HCT116 (cell line): Measurements from ENCODE around the gene FAM216B. TPM values are rescaled to one million over a fixed set of nuclear protein-coding genes. Genes with fewer than 3 reads are reported as not detected.

Experiments
- ATAC-seq: fragments of 200-7000 bp; cut with Tn5 transposase; 2 replicates; pipeline ENCODE4 v1.9.1; 2020; ENCODE audit warnings: mild to moderate bottlenecking, moderate library complexity
- BruUV-seq: library from RNA; stranded (reverse); fragments of 400-500 nt; replicated peaks from 2 replicates; lab custom pipeline; 2021; lab: Mats Ljungman, UMichigan
- CTCF ChIA-PET: fragments of 300-600 bp; sonication (Branson Sonifier 250); formaldehyde crosslinking; loops from one replicate; lab custom pipeline; 2021; ENCODE audit warnings: antibody characterized with exemption; lab: Charles Lee
- POLR2A ChIA-PET: fragments of 300-600, 350-600 bp; sonication (Branson Sonifier 250); formaldehyde crosslinking; loops from one replicate; lab custom pipeline; 2021; ENCODE audit warnings: antibody characterized with exemption; lab: Charles Lee
- RAD21 ChIA-PET, 2 experiments: fragments of 300-600 bp; sonication (Branson Sonifier 250); formaldehyde crosslinking; loops; one replicate each; lab custom pipeline; 2023; ENCODE audit warnings: low total read pairs in 2 of 2; ENCODE audit not compliant: uncharacterized antibody in 2 of 2, unreplicated experiment in 2 of 2, low non-redundant PET in 1 of 2; lab: Charles Lee
- DNase-seq: peaks from one replicate; pipeline ENCODE4 v3.0.0-alpha.2; 2010; ENCODE audit warnings: low read depth, low spot score
- H2AFZ ChIP-seq: fragments of 200-600 bp; shearing (Covaris generic), sonication (generic); 2 replicates; pipeline ENCODE4 v1.6.1; 2017; ENCODE audit warnings: low read depth, mixed run types, mixed read lengths, antibody characterized with exemption, low read length; ENCODE audit not compliant: poor library complexity, severe bottlenecking
- H3K27ac ChIP-seq: 2 replicates; pipeline ENCODE4 v1.5.1; 2012; ENCODE audit warnings: low read depth, low read length
- H3K27me3 ChIP-seq: fragments of 200-600 bp; sonication (generic); 2 replicates; pipeline ENCODE4 v1.6.1; 2016; ENCODE audit warnings: mixed run types, low read length, mixed read lengths; ENCODE audit not compliant: insufficient read depth
- H3K36me3 ChIP-seq, 2 experiments: fragments of 200-500 bp in 1 of 2; fragments of 200-600 bp in 1 of 2; sonication (Bioruptor generic) in 1 of 2; sonication (generic) in 1 of 2; 2 replicates each; pipeline versions ENCODE4 v1.5.1 to v1.6.1; 2014 to 2016; ENCODE audit warnings: low read length in 2 of 2, inconsistent platforms in 1 of 2, mixed read lengths in 1 of 2, mixed run types in 1 of 2; ENCODE audit not compliant: insufficient read depth in 2 of 2, control insufficient read depth in 1 of 2
- H3K4me1 ChIP-seq, 2 experiments: fragments of 200-600 bp in 1 of 2; sonication (generic) in 1 of 2; 2 replicates each; pipeline versions ENCODE4 v1.5.1 to v1.6.1; 2012 to 2017; ENCODE audit warnings: low read length in 2 of 2, inconsistent platforms in 1 of 2, mild to moderate bottlenecking in 1 of 2, mixed read lengths in 1 of 2, mixed run types in 1 of 2, moderate library complexity in 1 of 2; ENCODE audit not compliant: insufficient read depth in 2 of 2, control insufficient read depth in 1 of 2
- H3K4me2 ChIP-seq: fragments of 200-600 bp; sonication (generic); 2 replicates; pipeline ENCODE4 v1.6.1; 2017; ENCODE audit warnings: mixed run types, low read length, mixed read lengths
- H3K4me3 ChIP-seq, 2 experiments: fragments of 200-600 bp in 1 of 2; sonication (generic) in 1 of 2; replicated peaks in 1 of 2; 2 replicates each; pipeline ENCODE4 v1.5.1; 2011 to 2016; ENCODE audit warnings: low read length in 2 of 2, control low read depth in 1 of 2, low read depth in 1 of 2, mild to moderate bottlenecking in 1 of 2, mixed read lengths in 1 of 2, mixed run types in 1 of 2
- H3K79me2 ChIP-seq: fragments of 200-600 bp; sonication (generic); 2 replicates; pipeline ENCODE4 v1.6.1; 2017; ENCODE audit warnings: mild to moderate bottlenecking, mixed run types, low read length, moderate library complexity, mixed read lengths; ENCODE audit not compliant: insufficient read depth
- H3K9ac ChIP-seq: fragments of 200-600 bp; sonication (generic); 2 replicates; pipeline ENCODE4 v1.6.1; 2016; ENCODE audit warnings: low read length, mixed read lengths
- H3K9me2 ChIP-seq: fragments of 200-600 bp; sonication (generic), shearing (Covaris generic); 2 replicates; pipeline ENCODE4 v1.6.1; 2017; ENCODE audit warnings: mixed run types, mild to moderate bottlenecking, moderate library complexity; ENCODE audit not compliant: insufficient read depth
- H3K9me3 ChIP-seq, 2 experiments: fragments of 200-500 bp in 1 of 2; fragments of 200-600 bp in 1 of 2; sonication (Bioruptor generic) in 1 of 2; sonication (generic) in 1 of 2; 2 replicates each; pipeline ENCODE4 v1.6.1; 2014 to 2017; ENCODE audit warnings: low read length in 2 of 2, mixed read lengths in 2 of 2, inconsistent platforms in 1 of 2, low read depth in 1 of 2, mild to moderate bottlenecking in 1 of 2, mixed run types in 1 of 2, moderate library complexity in 1 of 2; ENCODE audit not compliant: control insufficient read depth in 1 of 2, insufficient read depth in 1 of 2
- H4K20me1 ChIP-seq: fragments of 200-600 bp; sonication (generic), shearing (Covaris generic); 2 replicates; pipeline ENCODE4 v1.6.1; 2017; ENCODE audit warnings: mixed run types, mild to moderate bottlenecking, moderate library complexity; ENCODE audit not compliant: insufficient read depth
- CBX3 ChIP-seq: IDR thresholded peaks from 2 replicates; pipeline ENCODE4 v1.6.1; 2012; ENCODE audit warnings: low read depth
- CEBPB ChIP-seq: IDR thresholded peaks from 2 replicates; pipeline ENCODE4 v1.6.1; 2012; ENCODE audit warnings: low read depth
- EGR1 ChIP-seq: IDR thresholded peaks from 2 replicates; pipeline ENCODE4 v1.6.1; 2012; ENCODE audit warnings: low read depth
- ELF1 ChIP-seq: IDR thresholded peaks from 2 replicates; pipeline ENCODE4 v1.6.1; 2012; ENCODE audit warnings: low read depth, borderline replicate concordance
- EZH2 ChIP-seq: fragments of 200-600 bp; sonication (generic); IDR thresholded peaks from 2 replicates; pipeline ENCODE4 v1.6.1; 2017; ENCODE audit warnings: antibody characterized with exemption, mixed run types
- RAD21 ChIP-seq: IDR thresholded peaks from 2 replicates; pipeline ENCODE4 v1.6.1; 2012; ENCODE audit warnings: low read depth, mild to moderate bottlenecking
- SIN3A ChIP-seq: IDR thresholded peaks from 2 replicates; pipeline ENCODE4 v1.6.1; 2012; ENCODE audit warnings: low read depth
- SP1 ChIP-seq: IDR thresholded peaks from 2 replicates; pipeline ENCODE4 v1.6.1; 2012; ENCODE audit warnings: low read depth
- TCF7L2 ChIP-seq: IDR thresholded peaks from 2 replicates; pipeline ENCODE4 v1.7.0; 2011; ENCODE audit warnings: borderline replicate concordance, inconsistent platforms; ENCODE audit not compliant: insufficient read depth, insufficient read length; ENCODE audit errors: extremely low read depth
- ZFX ChIP-seq: fragments of 450-650 bp; IDR thresholded peaks from 2 replicates; pipeline ENCODE4 v1.6.1; 2017
- intact Hi-C: fragments of 100-400 bp; cut with micrococcal nuclease; formaldehyde crosslinking; loops from 2 replicates; pipeline ENCODE4 v1.10.0; 2022
- total RNA-seq: library from RNA; stranded (reverse); gene quantifications from one replicate; pipeline ENCODE4 v1.2.1, GENCODE V29; 2021; ENCODE audit not compliant: unreplicated experiment
- TF ChIP-seq, protein P1 (sequence below), 3 experiments: fragments of 200-600 bp in 1 of 3; sonication (generic) in 1 of 3; IDR thresholded peaks in 2 of 3; conservative IDR thresholded peaks in 1 of 3; 2 replicates each; pipeline ENCODE4 v1.5.1; 2012 to 2017; ENCODE audit warnings: low read depth in 2 of 3, low read length in 2 of 3, antibody characterized with exemption in 1 of 3, borderline replicate concordance in 1 of 3, control low read depth in 1 of 3, mild to moderate bottlenecking in 1 of 3, mixed read lengths in 1 of 3, mixed run types in 1 of 3, moderate library complexity in 1 of 3; ENCODE audit not compliant: insufficient read depth in 1 of 3

Gene FAM216B
- total RNA-seq, 1 experiment from 2014 or later, result not detected

GRCh38 chr13:42757678-42758420 lies 23.5 kb upstream of the FAM216B start (continued):
- TF ChIP-seq EGR1, result no peak
- TF ChIP-seq SP1, result no peak
- TF ChIP-seq, protein P1, sequence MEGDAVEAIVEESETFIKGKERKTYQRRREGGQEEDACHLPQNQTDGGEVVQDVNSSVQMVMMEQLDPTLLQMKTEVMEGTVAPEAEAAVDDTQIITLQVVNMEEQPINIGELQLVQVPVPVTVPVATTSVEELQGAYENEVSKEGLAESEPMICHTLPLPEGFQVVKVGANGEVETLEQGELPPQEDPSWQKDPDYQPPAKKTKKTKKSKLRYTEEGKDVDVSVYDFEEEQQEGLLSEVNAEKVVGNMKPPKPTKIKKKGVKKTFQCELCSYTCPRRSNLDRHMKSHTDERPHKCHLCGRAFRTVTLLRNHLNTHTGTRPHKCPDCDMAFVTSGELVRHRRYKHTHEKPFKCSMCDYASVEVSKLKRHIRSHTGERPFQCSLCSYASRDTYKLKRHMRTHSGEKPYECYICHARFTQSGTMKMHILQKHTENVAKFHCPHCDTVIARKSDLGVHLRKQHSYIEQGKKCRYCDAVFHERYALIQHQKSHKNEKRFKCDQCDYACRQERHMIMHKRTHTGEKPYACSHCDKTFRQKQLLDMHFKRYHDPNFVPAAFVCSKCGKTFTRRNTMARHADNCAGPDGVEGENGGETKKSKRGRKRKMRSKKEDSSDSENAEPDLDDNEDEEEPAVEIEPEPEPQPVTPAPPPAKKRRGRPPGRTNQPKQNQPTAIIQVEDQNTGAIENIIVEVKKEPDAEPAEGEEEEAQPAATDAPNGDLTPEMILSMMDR (IDR thresholded peaks at IDR 0.05 in 2 of 3, conservative IDR thresholded peaks at IDR 0.05 in 1 of 3; ENCODE audit: borderline replicate concordance in 1 of 3, insufficient read depth in 1 of 3, low read depth in 2 of 3, low read length in 2 of 3), result no peak
- TF ChIP-seq TCF7L2, result no peak
- no peak for TF ChIP-seq CBX3
- TF ChIP-seq ELF1, result no peak

DNA sequence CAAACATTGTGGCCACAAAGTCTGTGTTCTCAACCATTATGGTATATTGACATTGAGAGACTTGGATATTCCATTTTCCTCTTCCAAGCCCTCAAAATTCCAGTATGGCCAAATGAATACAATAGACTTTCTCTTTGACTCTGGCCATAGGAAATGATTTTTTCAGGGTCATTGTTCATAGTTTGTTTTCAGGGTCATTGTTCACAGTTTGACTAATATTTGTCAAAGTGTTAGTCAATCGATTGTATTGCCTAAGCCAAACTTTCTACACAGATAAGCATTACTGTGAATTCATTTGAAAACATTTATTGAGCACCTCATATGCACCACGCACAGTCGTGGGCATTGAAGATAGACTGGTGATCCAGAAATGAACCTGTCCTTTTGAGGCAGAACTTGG lies 22.9 kb upstream of the FAM216B start:
- RAD21 ChIA-PET, result no interaction called here
- no peak for ATAC-seq

More for the DNA sequence above, 22.9 kb upstream of the FAM216B start:
- ChIA-PET POLR2A (no interaction called here), CTCF (no interaction called here)
- no peak for DNase-seq
- H4K20me1 ChIP-seq, result no peaks in the 10 kb centered on the region
- H3K4me1 ChIP-seq, result no peaks in the 10 kb centered on the region
- no peak overlapping the region for H3K4me2 ChIP-seq
- H3K27ac ChIP-seq, result no peak overlapping the region
- no peaks in the 10 kb centered on the region for H3K79me2 ChIP-seq
- H3K36me3 ChIP-seq, result no peaks in the 10 kb centered on the region
- H3K9me3 ChIP-seq, result no peaks in the 10 kb centered on the region
- H2AFZ ChIP-seq, result no peak overlapping the region
- H3K9me2 ChIP-seq, result no peaks in the 10 kb centered on the region
- no peaks in the 10 kb centered on the region for H3K27me3 ChIP-seq
- no peak for TF ChIP-seq ZFX
- TF ChIP-seq CEBPB, result no peak
- no peak for TF ChIP-seq EGR1
- TF ChIP-seq SIN3A, result no peak
- TF ChIP-seq ELF1, result no peak
- TF ChIP-seq RAD21, result no peak
- no peak for TF ChIP-seq EZH2
- no TSS peak for BruUV-seq
- H3K4me3 ChIP-seq, result no peak overlapping the region
- intact Hi-C loops, result no loop called here
- no peak overlapping the region for H3K9ac ChIP-seq
